GM19467 (cell line): ENCODE measurements around the gene CIART.
"Not testable (repeated sequence)": the region's sequence is repeated elsewhere in the genome, so short reads cannot be mapped to it uniquely, and the experiment has no call there.

Experiments used
- ATAC-seq: cut with Tn5 transposase; IDR thresholded peaks from one replicate; pipeline ENCODE4 v1.9.1; 2021; ENCODE audit warnings: mild to moderate bottlenecking, moderate library complexity; ENCODE audit not compliant: unreplicated experiment

The CIART gene, protein sequence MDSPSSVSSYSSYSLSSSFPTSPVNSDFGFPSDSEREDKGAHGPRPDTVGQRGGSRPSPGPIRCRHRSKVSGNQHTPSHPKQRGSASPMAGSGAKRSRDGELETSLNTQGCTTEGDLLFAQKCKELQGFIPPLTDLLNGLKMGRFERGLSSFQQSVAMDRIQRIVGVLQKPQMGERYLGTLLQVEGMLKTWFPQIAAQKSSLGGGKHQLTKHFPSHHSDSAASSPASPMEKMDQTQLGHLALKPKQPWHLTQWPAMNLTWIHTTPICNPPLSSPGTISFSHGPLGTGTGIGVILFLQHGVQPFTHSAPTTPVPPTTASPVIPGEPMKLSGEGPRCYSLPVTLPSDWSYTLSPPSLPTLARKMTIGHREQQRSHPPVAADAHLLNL

DNA sequence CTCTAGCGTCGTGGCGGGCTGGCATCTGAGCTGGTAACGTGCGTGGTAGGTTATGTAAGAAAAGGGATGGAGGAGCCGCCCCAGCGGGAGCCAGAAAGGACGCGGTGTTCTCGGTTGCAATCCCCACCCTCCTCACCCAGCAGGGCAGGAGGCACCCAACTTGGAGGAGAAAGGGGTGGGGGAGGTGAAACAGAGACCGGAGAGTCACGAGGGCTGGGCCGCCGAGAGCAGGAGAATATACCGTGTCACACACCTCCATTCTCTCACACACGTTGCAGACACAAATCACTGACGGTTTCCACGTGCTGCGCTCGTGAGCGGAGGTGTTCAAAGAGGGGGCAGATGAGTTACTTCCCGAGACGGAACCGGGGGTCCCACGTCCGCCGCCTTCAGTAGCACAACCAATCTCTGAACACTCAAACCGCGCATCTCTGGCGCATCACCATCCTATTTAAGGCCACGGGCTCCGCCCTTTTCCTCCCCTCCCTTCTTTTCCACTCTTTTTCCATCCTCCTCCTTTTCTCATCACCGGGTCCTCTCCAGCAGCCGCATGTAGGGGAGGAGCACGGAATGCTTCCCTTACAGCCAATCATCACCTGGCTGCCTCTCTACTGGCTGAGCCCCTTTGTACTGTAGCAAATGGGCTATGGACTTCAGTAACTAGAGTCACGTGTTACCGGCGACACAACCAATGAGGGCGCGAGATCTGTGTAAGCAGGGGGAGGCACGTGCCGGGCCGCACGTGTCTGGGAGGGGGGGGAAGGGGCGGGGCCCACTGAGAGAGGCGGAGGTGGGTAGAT lies at the start of gene CIART:
TSS of gene CIART (plus strand) at position 797 of the 800 bp plus-strand sequence. CDS start 714 bp downstream, outside the sequence.
- ATAC-seq: no peak

DNA sequence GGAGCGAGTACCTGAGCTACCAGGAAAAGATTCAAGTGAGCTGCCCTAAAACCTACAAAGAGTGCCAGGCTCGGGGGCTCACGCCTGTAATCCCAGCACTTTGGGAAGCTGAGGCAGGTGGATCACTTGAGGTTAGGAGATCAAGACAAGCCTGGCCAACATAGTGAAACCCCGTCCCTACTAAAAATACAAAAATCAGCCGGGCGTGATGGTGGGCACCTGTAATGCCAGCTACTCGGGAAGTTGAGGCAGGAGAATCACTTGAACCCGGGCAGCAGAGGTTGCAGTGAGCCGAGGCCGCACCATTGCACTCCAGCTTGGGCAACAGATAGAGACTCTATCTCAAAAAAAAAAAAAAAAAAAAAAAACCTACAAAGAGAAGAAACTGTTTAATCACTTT lies 49.4 kb upstream of the CIART start:
- ATAC-seq: not testable (repeated sequence)

DNA sequence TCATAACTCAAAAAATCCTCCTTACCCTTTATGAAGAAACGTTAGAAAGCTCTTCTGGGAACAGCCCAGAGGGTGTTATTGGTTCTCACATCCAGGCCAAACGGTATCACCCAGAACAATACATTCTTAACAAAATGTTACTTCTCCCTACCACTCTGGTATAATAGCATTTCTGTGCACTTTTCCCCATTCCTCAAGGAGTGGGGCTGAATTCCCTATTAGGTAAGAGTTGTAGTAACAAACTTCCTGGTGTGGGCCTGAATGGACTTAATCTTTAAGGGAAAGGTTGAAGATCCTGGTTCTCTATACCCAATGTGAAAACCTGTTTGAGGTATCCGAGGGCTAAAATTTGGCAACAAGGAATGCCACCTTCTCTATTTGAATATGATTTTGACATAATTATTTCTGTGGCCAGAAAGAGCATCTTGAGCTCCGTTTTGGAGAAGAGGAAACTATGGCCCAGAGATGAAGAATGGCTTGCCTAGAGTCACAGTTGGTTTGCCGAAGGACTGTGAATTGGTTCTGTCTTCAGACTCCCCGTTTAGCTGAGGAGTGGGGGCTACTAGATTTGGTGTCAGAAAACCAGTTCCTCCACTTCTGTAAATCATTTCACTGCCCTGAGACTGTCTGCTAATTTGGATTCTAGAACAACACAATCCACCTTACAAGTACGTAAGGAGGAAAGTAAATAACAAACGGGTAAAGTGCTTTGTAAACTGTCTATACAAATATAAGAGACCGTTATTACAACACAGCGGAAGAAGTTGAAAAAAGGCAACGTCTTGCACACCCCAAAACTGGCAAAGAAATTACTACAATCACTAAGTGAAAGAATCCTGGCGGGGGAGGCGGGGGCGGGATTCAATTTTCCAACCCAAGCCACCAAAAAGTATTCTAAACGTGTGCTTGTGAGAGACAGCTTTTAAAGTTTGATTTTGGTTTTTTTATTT lies 48.7 kb upstream of the CIART start:
- no peak for ATAC-seq

DNA sequence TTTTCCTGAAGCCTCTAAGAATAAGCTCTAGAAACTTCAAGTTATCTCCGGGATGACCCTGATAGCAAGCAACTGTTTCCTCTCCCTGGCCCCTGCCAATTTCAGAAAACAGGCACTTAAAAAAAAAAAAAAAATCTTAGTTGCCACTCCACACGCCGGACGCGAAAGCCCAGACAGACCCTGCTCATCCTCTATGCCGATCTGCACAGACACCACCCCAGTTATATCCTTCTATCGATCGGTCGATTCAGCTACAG lies 48.1 kb upstream of the CIART start:
- ATAC-seq: no peak

DNA sequence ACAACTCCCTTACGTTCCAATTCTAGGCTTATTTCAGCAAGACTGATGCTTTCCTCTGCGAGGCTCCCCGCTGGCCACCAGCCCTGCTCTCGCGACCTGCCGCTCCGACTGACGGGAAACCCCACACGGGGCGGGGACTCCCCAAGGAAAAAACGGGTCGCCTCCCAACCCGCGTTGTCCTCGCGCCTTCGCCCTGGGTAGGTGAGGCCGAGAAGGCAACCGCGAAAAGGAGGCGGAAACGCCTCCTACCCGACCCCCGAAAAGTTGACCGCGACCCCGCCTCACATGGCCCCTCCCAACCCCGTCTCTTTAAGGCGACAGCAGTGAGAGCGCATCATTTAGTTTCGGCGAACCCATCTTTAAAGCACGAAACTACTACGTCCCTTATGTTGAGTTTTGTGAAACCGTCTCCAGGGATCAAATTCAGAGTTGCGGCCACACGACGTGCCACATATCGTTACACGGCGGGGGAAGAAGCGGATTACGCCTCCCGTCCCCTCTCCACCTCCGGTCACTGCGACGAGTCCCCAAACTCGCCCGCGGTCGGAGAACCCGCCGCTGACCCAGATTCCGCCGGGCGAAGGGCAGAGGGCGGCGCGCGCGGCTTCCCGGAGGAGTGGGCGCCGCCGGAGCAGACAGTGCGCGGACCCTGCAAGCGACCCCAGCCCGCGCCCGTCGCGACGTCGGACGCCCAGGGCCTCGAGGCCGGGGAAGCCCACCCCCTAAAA lies 47.6 kb upstream of the CIART start:
- ATAC-seq: peak; percentile 45

DNA sequence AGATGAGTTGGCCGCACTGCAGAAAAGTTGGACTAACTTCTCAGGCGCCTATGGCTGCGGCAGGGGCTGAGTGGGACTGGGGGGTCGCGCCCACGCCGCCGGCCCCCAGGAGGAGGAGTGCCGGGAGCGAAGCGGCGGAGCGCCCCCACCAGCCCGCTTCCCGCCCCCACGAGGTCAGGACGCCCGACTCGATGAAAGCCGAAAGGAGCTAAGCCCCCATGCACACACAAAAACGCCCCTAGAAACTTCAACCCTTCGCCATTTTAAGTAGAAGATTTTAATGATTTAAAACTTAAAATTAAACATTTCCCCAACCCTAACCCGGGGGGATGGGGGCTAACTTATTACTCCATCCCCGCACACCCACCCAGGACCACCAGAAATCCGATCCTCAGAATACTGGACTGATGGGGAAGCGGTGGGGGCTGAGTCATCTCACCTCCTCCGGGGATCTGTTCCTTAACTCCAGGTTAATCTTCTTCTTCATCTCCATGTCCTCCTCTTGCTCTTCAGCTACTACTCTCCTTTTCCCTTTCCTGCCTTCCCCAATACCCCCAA lies 47.0 kb upstream of the CIART start:
- ATAC-seq: no peak

DNA sequence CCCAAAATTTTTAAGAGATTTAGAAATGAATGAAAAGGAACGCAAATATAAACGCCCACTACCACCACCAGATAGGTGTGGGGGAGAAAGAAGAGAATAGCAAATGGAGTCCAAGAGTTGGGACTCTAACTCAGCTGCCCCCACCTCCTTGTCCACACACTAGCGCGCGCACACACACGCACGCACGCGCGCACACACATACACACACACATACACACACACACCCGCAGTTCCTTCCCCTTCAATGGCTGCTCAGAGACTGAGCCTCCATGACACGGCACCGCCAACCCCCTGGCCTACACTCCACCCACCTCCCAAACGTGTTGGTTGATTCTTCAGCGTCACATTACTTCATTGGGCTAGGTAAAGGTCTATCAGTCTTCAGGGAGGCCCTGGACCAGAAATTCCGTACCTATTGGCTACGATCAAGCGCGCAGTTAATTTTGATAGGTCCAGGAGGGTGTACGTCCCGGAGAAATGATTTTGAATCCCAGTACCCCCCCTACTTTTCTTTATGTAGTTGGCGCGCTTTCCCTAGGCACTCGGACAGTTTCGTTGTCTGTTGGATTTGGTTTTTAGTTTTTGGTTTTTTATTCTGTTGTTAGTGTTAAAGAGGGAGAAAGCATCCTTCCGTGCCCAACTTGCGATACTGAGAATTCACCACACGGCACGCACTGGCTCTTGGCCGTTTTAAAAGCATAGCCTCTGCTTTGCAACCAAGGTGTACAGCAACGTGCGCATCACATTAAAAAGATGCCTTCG lies 46.3 kb upstream of the CIART start, which contains the start of gene ANP32E:
TSS of gene ANP32E (minus strand) at position 261 of the 762 bp plus-strand sequence. CDS start 326 bp downstream, outside the sequence.
- peak; percentile 83 for ATAC-seq

DNA sequence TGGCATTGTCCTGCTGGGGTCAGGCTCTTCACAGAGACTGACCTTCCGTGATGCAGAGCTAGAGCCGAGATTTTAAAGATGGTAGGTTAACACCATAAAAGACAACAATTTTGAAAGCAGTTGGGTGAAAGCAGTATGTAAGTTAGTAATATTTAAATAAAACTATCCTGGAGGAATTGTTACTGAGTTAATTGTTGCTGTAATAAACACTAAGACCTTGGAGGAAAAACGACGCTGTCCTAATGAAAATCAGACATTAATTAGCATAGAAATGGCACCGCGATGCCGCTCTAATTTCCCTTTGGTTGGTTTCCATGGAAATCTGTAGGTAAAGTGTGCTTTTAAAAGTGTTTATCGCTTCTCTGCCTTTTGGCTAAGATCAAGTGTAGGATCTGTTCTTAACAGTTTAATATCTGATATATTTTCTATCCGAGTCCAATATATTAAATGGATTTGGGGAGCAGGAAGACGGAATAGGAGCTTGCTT lies 45.7 kb upstream of the CIART start:
- no peak for ATAC-seq

DNA sequence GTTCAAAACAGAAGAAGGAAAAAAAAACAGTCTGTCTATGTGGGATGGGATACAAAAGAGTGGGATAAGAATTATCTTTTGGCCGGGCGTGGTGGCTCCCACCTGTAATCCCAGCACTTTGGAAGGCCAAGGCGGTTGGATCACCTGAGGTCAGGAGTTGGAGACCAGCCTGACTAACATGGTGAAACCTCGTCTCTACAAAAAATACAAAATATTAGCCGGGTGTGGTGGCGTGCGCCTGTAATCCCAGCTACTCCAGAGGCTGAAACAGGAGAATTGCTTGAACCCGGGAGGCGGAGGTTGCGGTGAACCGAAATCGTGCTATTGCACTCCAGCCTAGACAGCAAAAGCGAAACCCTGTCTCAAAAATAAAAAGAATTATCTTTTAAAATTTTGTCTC lies 45.2 kb upstream of the CIART start:
- ATAC-seq: not testable (repeated sequence)

DNA sequence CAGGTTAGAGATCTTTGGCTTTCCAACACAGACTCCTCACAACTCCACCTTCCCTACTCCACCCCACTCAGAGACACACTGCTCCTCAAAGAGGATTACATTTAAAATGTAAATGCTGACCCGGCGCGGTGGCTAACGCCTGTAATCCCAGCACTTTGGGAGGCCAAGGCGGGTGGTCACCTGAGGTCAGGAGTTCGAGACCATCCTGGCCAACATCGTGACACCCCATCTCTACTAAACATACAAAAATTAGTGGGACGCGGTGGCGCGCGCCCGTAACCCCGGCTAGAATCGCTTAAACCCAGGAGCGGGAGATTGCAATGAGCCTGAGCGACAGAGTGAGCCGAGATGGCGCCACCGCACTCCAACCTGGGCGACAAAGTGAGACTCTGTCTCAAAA lies 44.6 kb upstream of the CIART start:
- ATAC-seq: no peak

DNA sequence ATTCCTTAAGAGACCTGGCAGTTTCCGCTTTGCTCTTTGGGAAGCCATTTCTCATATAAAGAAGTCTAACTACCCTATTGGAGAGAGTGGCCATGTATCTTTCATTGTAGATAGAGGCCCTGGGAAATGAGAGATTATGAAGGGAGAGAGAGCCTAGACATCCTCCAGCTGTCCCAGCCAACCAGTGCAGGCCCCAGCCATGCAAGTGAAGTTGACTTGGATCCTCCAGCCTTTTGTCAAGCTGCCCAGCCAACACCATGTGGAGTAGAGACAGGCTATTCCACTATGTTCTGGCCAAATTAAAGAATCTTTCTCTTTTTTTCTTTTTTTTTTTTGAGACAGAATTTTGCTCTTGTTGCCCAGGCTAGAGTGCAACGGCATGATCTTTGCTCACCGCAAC lies 39.4 kb upstream of the CIART start:
- no peak for ATAC-seq

DNA sequence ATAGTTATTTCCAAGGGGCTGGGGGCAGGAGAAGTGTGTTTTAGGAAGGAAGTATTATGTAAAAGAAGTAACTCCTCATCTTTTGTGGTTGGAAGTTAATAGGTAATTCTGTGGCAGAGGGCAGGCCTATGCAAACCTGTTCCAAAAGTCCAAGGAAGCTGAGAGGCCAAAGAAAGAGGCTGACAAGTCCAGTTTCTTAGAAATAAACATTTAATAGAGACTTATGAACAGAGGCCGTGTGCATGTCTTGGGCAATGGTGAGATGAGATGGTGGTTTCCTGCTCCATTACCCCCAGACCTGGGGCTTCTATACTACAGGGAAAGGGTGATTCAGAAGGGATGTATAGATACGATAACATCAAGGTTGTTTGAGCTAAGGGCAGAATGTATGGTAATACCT lies 32.4 kb upstream of the CIART start:
- no peak for ATAC-seq

DNA sequence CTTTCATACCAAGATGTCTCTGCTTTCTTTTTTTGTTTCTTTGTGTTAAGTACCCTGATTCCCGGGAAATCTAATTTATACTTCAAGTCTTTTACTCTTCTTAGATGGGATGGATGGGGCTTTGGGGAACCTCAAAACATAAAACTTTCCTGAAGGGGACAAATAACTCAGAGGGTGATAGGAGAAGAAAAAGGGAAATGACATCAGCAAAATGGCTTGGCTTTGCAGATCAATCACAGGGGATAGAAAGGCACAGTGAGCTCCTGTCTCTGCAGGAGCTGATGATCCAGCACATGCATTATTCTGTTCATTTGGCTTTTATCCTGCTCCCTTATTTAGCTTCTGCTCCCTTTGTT lies 26.2 kb upstream of the CIART start:
- ATAC-seq: no peak

DNA sequence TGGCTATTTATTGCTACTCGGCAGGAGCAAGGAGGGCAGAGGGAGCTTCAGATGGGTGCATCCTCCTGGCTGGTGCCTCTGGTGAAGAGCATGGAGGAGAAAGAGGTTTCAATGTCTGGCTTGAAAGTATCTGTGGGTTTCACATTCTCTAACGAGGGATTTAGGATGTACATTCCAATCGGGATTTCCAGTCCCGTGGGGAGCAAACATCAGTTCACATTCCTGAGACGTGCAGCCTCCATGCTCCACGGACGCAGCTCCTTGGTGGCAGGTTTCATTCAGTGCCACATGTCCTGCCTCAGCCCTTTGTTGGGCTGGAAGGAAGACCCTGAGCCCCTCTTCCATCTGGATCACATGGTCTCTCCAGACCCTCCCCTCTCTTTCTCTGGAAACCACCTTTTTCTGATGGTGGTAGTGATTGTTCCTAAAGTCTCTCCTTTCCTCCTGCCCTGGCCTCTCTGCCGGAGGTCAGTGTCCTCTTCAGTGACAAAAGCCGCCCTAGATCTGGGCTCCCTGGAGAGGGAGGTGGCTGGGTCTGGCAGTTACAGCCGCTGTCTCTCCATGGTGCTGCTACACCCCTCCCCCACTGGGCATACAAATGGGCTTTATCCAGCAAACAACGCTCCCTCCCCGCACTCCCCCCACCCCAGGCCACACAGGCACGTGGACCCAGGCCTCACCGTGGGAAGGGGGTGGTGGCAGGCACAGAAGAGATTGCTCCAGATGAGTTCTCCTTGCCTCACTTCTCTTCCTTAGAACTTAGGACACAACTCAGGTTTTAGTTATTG lies 25.6 kb upstream of the CIART start:
- no peak for ATAC-seq

DNA sequence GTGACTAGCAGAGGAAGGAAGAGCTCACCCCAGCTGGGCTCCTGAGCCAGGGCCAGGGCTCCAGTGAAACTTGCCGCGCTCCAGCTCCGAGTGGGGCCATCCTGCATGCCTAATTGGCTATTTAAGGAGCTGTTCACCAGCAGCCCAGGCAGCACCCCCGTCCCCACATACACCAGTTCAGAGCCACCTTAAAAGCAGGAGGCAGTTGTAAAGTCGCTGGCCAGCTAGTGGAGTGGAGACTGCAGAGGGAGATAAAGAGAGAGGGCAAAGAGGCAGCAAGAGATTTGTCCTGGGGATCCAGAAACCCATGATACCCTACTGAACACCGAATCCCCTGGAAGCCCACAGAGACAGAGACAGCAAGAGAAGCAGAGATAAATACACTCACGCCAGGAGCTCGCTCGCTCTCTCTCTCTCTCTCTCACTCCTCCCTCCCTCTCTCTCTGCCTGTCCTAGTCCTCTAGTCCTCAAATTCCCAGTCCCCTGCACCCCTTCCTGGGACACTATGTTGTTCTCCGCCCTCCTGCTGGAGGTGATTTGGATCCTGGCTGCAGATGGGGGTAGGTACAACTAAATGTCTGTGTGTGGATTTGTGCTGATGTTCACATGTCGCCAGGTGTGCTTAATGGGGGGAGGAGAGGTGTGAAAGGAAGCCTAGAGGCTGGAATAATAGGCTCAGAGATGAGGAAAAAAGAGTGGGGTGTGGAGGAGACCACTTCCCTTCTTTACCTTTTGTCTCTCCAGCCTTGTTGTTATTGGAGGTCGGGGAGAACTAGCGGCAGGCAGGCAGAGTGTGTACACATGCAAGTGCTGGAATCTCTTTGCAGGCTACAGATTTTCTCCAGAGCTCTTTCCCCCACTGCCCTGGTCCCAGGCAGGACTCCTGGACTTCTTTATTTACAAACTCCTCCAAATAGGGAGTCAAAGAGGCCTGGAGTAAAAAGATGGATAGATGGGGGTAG lies 24.4 kb upstream of the CIART start, which contains the start of gene CA14:
TSS of gene CA14 (plus strand) at position 151 of the 962 bp plus-strand sequence. CDS start at position 506, 355 bp downstream.
- no peak for ATAC-seq

DNA sequence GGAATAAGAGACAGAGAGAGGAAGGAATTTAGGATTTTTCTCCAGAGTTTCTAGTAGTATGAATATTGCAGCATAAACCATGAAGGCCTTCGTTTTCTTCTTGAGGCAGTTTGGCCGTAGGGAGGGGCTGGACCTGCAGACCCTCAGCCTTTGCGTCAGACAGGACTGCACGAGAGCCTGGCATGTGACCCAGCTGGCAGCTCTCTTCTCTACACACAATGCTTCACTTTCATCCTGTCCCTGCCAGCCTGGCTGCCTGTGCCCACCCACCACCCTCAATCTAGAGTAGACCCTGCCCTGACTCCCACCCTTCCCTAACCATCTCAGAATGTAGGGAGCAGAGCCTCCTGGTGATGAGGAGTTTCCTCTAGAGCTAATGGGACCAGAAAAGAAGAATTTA lies 23.1 kb upstream of the CIART start:
- ATAC-seq: no peak
